Measurements from ENCODE around the gene ITGAD. TPM values are rescaled to one million over a fixed set of nuclear protein-coding genes. Genes with fewer than 3 reads are reported as not detected.
A peak's percentile ranks its signal among the peaks of the same experiment; 100 is the strongest.

Gene ITGAD
- total RNA-seq, 4 donors from 2014 or later = 0.19 TPM; not detected in 3

DNA sequence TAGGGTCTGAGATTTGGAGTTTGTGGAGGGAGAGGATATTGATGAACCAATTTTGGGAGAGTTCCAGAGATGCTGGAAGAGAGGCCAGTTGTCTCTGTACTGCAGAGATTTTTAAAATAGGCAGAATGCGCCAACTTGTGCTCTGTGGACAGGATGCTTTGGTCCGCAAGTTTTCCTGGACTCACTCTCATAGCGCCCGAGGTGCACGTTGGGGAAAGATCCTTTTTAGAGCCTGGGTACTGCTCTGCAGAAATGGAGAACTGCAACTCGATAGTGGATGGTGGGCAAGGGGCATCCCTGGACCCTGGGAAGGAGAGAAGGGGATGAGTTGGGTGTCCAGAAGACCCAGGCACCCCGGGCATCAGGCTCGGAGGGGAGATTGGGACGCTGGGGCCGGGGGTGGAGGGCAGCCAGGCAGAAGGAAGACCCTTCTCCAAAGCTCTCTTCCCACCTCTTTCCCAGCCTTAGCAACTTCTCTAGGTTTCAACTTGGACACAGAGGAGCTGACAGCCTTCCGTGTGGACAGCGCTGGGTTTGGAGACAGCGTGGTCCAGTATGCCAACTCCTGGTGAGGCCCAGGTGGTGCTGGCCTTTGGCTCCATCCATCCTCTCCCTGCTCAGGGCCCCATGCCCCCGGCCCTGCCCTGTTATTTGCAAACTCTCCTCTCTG is 37.6 kb upstream of the ITGAD start:
- intact Hi-C loops (cut with DNase I) = no loop called here
- Histone ChIP-seq H3K36me3 (no peaks in the 10 kb centered on the region), H3K4me1 (peaks cover 0 to 8% (median 0%) of the 10 kb centered on the region in 3 donors), H3K27ac (peak overlapping the region in 1 of 4 donors; percentile 14), H3K4me3 (no peak overlapping the region), H3K27me3 (peaks cover 0 to 19% (median 0%) of the 10 kb centered on the region in 4 donors), H3K9me3 (no peaks in the 10 kb centered on the region)
- WGBS, 2 donors = 57 to 73% methylated on average over 13 to 14 of the region's 14 CpGs
- TF ChIP-seq, protein P1, sequence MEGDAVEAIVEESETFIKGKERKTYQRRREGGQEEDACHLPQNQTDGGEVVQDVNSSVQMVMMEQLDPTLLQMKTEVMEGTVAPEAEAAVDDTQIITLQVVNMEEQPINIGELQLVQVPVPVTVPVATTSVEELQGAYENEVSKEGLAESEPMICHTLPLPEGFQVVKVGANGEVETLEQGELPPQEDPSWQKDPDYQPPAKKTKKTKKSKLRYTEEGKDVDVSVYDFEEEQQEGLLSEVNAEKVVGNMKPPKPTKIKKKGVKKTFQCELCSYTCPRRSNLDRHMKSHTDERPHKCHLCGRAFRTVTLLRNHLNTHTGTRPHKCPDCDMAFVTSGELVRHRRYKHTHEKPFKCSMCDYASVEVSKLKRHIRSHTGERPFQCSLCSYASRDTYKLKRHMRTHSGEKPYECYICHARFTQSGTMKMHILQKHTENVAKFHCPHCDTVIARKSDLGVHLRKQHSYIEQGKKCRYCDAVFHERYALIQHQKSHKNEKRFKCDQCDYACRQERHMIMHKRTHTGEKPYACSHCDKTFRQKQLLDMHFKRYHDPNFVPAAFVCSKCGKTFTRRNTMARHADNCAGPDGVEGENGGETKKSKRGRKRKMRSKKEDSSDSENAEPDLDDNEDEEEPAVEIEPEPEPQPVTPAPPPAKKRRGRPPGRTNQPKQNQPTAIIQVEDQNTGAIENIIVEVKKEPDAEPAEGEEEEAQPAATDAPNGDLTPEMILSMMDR (IDR thresholded peaks at IDR 0.05) = no peak
- no peak for TF ChIP-seq POLR2A (IDR thresholded peaks at IDR 0.05)
- no peak for DNase-seq

DNA sequence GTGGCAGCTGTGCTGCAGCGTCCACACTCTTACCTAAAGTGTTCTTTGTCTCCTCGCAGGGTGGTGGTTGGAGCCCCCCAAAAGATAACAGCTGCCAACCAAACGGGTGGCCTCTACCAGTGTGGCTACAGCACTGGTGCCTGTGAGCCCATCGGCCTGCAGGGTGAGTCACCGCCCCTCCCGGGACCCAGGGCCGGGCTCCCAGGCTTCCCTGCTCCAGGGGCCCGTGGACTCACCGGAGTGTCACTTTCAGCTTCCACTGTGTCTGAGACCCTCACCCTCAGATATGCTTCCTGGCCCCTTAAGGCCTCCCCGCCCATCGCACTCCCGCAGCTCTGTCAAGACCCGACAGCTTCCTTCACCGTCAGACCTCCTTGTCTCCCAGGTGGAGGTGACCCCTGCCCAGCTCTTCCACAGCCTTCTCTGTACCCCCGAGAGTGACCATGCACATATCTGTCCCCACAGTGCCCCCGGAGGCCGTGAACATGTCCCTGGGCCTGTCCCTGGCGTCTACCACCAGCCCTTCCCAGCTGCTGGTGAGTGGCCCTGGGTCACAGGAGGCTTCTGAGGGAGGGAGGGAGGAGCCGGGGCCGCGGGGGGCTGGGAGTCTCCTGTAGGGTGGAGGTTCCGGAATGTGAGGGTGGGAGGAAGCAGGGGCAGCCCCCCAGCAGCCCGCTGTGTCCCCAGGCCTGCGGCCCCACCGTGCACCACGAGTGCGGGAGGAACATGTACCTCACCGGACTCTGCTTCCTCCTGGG is 36.4 kb upstream of the ITGAD start:
- H3K4me1 ChIP-seq = peaks cover 0 to 8% (median 0%) of the 10 kb centered on the region in 3 donors
- H3K36me3 ChIP-seq = no peaks in the 10 kb centered on the region
- DNase-seq = no peak
- no peak for TF ChIP-seq POLR2A (IDR thresholded peaks at IDR 0.05)
- TF ChIP-seq, protein P1 (IDR thresholded peaks at IDR 0.05) = no peak
- no peak overlapping the region for H3K4me3 ChIP-seq
- H3K27me3 ChIP-seq = peaks cover 0 to 24% (median 0%) of the 10 kb centered on the region in 4 donors
- intact Hi-C loops (cut with DNase I) = no loop called here
- no peak overlapping the region for H3K27ac ChIP-seq
- no peaks in the 10 kb centered on the region for H3K9me3 ChIP-seq
- WGBS, 2 donors = 61 to 65% methylated on average over 14 to 24 of the region's 28 CpGs

DNA sequence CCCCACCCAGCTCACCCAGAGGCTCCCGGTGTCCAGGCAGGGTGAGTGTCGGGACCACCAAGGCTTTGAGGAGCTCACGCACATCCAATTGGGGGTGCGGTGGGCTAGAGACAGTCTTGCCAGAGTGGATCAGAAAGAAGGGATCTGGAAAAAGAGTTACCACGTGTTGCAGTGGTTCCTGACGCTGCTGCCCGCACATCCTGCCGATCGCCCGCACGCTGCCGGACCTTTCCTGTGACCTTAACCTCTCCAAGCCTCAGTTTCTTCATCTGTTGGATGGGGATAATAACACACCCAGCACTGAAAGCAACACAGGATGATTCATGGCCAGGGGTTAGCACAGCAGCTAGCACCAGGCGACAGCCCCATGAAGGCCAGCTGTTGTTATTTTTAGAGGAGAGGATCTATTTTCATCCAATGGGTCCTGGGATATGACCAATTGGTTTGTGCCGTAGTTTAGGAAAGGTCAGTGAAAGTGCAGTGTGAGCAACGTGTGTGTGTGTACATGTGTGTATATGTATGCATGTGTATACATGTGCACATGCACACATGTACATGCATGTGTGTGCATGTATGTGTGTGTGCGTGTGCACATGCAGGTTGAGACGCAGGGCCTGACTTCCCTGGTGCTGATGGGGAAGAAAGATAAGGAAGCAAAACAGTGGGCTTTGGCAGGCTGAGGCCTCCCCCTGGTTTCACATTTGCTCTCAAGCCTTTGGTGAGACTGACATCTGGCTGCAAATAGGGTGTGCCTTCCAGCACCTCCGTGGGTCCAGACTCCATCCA is 35.6 kb upstream of the ITGAD start:
- H3K4me1 ChIP-seq = peaks cover 0 to 8% (median 0%) of the 10 kb centered on the region in 3 donors
- no peak overlapping the region for H3K4me3 ChIP-seq
- no peaks in the 10 kb centered on the region for H3K9me3 ChIP-seq
- H3K27ac ChIP-seq = no peak overlapping the region
- TF ChIP-seq, protein P1 (IDR thresholded peaks at IDR 0.05) = no peak
- no peak for TF ChIP-seq POLR2A (IDR thresholded peaks at IDR 0.05)
- H3K27me3 ChIP-seq = peaks cover 0 to 24% (median 0%) of the 10 kb centered on the region in 4 donors
- intact Hi-C loops (cut with DNase I) = no loop called here
- WGBS, 2 donors = 73 to 74% methylated on average over 13 to 16 of the region's 18 CpGs
- no peak for DNase-seq
- no peaks in the 10 kb centered on the region for H3K36me3 ChIP-seq

GRCh38 chr16:31360251-31360650 is 32.9 kb upstream of the ITGAD start:
- no peak for DNase-seq
- no peak overlapping the region for H3K4me3 ChIP-seq
- 84 to 90% methylated on average over 6 to 7 of the region's 7 CpGs for WGBS, 2 donors

More at GRCh38 chr16:31360251-31360650, 32.9 kb upstream of the ITGAD start:
- TF ChIP-seq, protein P1 (IDR thresholded peaks at IDR 0.05) = no peak
- no peak for TF ChIP-seq POLR2A (IDR thresholded peaks at IDR 0.05)
- Histone ChIP-seq H3K27me3 (peaks cover 0 to 36% (median 0%) of the 10 kb centered on the region in 4 donors), H3K9me3 (no peaks in the 10 kb centered on the region), H3K4me1 (peaks cover 0 to under 1% (median 0%) of the 10 kb centered on the region in 3 donors), H3K27ac (no peak overlapping the region), H3K36me3 (no peaks in the 10 kb centered on the region)
- intact Hi-C loops (cut with DNase I) = no loop called here

Data from esophagus squamous epithelium (tissue), 5 donors.